Activated CD4-positive, alpha-beta memory T cell treated with anti-CD3 and anti-CD28 coated beads, Interleukin-2, amount 10 ng/mL, durations not matched to agents 7 days and 5 days (primary cell): ENCODE data around the gene HACD1. TPM values are rescaled to one million over a fixed set of nuclear protein-coding genes. Genes with fewer than 3 reads are reported as not detected.

Experiments
- CTCF ChIA-PET: fragments of 350-600 bp; sonication (Branson Sonifier 250); formaldehyde crosslinking; loops from one replicate; lab custom pipeline; 2021; ENCODE audit warnings: antibody characterized with exemption, inconsistent platforms; lab: Charles Lee
- POLR2A ChIA-PET: fragments of 350-600 bp; sonication (Branson Sonifier 250); formaldehyde crosslinking; loops from one replicate; lab custom pipeline; 2021; ENCODE audit warnings: antibody characterized with exemption; lab: Charles Lee
- DNase-seq: peaks from one replicate; pipeline ENCODE4 v3.0.0-alpha.2; 2020
- H3K27ac Mint-ChIP-seq: one replicate; pipeline ENCODE4 v1.8.0; 2021; ENCODE audit warnings: mild to moderate bottlenecking, mixed read lengths
- H3K27me3 Mint-ChIP-seq: one replicate; pipeline ENCODE4 v1.8.0; 2021; ENCODE audit warnings: mixed read lengths
- H3K36me3 Mint-ChIP-seq: one replicate; pipeline ENCODE4 v1.8.0; 2021; ENCODE audit warnings: low read depth, mixed read lengths
- H3K4me1 Mint-ChIP-seq: one replicate; pipeline ENCODE4 v1.8.0; 2021; ENCODE audit warnings: mixed read lengths
- H3K4me3 Mint-ChIP-seq: one replicate; pipeline ENCODE4 v1.8.0; 2021; ENCODE audit warnings: mild to moderate bottlenecking, mixed read lengths
- H3K9me3 Mint-ChIP-seq: one replicate; pipeline ENCODE4 v1.8.0; 2021; ENCODE audit warnings: mixed read lengths
- total RNA-seq, 2 experiments: library from RNA; stranded (reverse); gene quantifications; one replicate each; pipeline ENCODE4 v1.2.3, GENCODE V29; 2021

The HACD1 gene
- total RNA-seq = 1 to 10 TPM; 3.7 to 4.6 TPM

- H3K36me3 Mint-ChIP-seq = no peaks in the 10 kb centered on the region
- peaks cover 23% of the 10 kb centered on the region for H3K27me3 Mint-ChIP-seq
- ChIA-PET POLR2A (interaction anchor here (0.9 to 3.5 kb wide), 4 partner anchors 8 to 108 kb away, joined by 3 to 28 read pairs (median 6); partner anchors contain the start of gene STAM), CTCF (interaction anchor here (0.9 to 1.6 kb wide), 8 partner anchors 26 to 254 kb away, joined by 3 to 4 read pairs (median 3); partner anchors contain the start of gene STAM)
- DNase-seq = peak; percentile 64
- H3K4me1 Mint-ChIP-seq = peaks cover 9% of the 10 kb centered on the region
- H3K4me3 Mint-ChIP-seq = peak within 1 kb of the TSS; percentile 83
- no peaks in the 10 kb centered on the region for H3K9me3 Mint-ChIP-seq
- H3K27ac Mint-ChIP-seq = no peak within 1 kb of the TSS
Measured at GRCh38 chr10:17617031-17617911, at the start of gene HACD1. Gene HACD1 (minus strand): TSS chr10:17617374. CDS start chr10:17617339, 35 bp downstream.

- DNase-seq = no peak
- no peaks in the 10 kb centered on the region for H3K9me3 Mint-ChIP-seq
- H3K4me3 Mint-ChIP-seq = no peak overlapping the region
- peaks cover 58% of the 10 kb centered on the region for H3K4me1 Mint-ChIP-seq
- H3K27me3 Mint-ChIP-seq = no peaks in the 10 kb centered on the region
- ChIA-PET CTCF (no interaction called here), POLR2A (interaction anchor here (13.4 kb wide), 1 partner anchor 20 kb away, joined by 237 read pairs; the partner anchor contains the start of gene STAM)
- H3K36me3 Mint-ChIP-seq = peaks cover 57% of the 10 kb centered on the region
- H3K27ac Mint-ChIP-seq = no peak overlapping the region
Measured at GRCh38 chr10:17665747-17666146, 48.6 kb upstream of the HACD1 start.

- peaks cover 54% of the 10 kb centered on the region for H3K36me3 Mint-ChIP-seq
- H3K4me3 Mint-ChIP-seq = no peak overlapping the region
- no peak overlapping the region for H3K27ac Mint-ChIP-seq
- POLR2A ChIA-PET = interaction anchor here (1.5 to 3.1 kb wide), 3 partner anchors 10 to 18 kb away, joined by 6 to 37 read pairs (median 10); partner anchors contain the start of gene STAM
- H3K27me3 Mint-ChIP-seq = no peaks in the 10 kb centered on the region
- CTCF ChIA-PET = no interaction called here
- no peaks in the 10 kb centered on the region for H3K9me3 Mint-ChIP-seq
- DNase-seq = no peak
- H3K4me1 Mint-ChIP-seq = peaks cover 42% of the 10 kb centered on the region
Measured at GRCh38 chr10:17663450-17663849, 46.3 kb upstream of the HACD1 start.

- CTCF ChIA-PET = interaction anchor here (0.7 to 1.9 kb wide), 3 partner anchors 9 to 16 kb away, joined by 3 to 8 read pairs (median 3); no protein-coding TSS in a partner anchor
Measured at GRCh38 chr10:17662193-17663138, 45.3 kb upstream of the HACD1 start.

GRCh38 chr10:17661510-17661909 lies 44.3 kb upstream of the HACD1 start:
- no peak overlapping the region for H3K27ac Mint-ChIP-seq
- no peak overlapping the region for H3K4me3 Mint-ChIP-seq
- H3K27me3 Mint-ChIP-seq = no peaks in the 10 kb centered on the region
- H3K36me3 Mint-ChIP-seq = peaks cover 59% of the 10 kb centered on the region
- H3K4me1 Mint-ChIP-seq = peaks cover 45% of the 10 kb centered on the region
- no peak for DNase-seq
- ChIA-PET POLR2A (interaction anchor here (1.1 to 3.1 kb wide), 4 partner anchors 10 to 16 kb away, joined by 3 to 37 read pairs (median 6); partner anchors contain the start of gene STAM), CTCF (interaction anchor here (1.9 kb wide), 1 partner anchor 13 kb away, joined by 8 read pairs; no protein-coding TSS in a partner anchor)
- H3K9me3 Mint-ChIP-seq = peaks cover 3% of the 10 kb centered on the region

More at GRCh38 chr10:17662193-17663138, 45.3 kb upstream of the HACD1 start:
- peaks cover 56% of the 10 kb centered on the region for H3K36me3 Mint-ChIP-seq
- H3K27me3 Mint-ChIP-seq = no peaks in the 10 kb centered on the region
- H3K27ac Mint-ChIP-seq = no peak overlapping the region
- POLR2A ChIA-PET = interaction anchor here (1.1 to 3.1 kb wide), 6 partner anchors 9 to 17 kb away, joined by 3 to 37 read pairs (median 6); partner anchors contain the start of gene STAM
- peaks cover 2% of the 10 kb centered on the region for H3K9me3 Mint-ChIP-seq
- no peak for DNase-seq
- no peak overlapping the region for H3K4me3 Mint-ChIP-seq
- peaks cover 42% of the 10 kb centered on the region for H3K4me1 Mint-ChIP-seq

- POLR2A ChIA-PET = interaction anchor here (2.5 to 3.1 kb wide), 2 partner anchors 12 to 16 kb away, joined by 6 to 37 read pairs; partner anchors contain the start of gene STAM
- H3K36me3 Mint-ChIP-seq = peaks cover 62% of the 10 kb centered on the region
- H3K9me3 Mint-ChIP-seq = peaks cover 6% of the 10 kb centered on the region
- CTCF ChIA-PET = interaction anchor here (1.9 kb wide), 1 partner anchor 13 kb away, joined by 8 read pairs; no protein-coding TSS in a partner anchor
- H3K4me3 Mint-ChIP-seq = no peak overlapping the region
- no peaks in the 10 kb centered on the region for H3K27me3 Mint-ChIP-seq
- no peak overlapping the region for H3K27ac Mint-ChIP-seq
- no peak for DNase-seq
- peaks cover 47% of the 10 kb centered on the region for H3K4me1 Mint-ChIP-seq
Measured at GRCh38 chr10:17660921-17661320, 43.7 kb upstream of the HACD1 start.

GRCh38 chr10:17659365-17659764 lies 42.2 kb upstream of the HACD1 start:
- CTCF ChIA-PET = no interaction called here
- H3K4me1 Mint-ChIP-seq = peaks cover 60% of the 10 kb centered on the region
- POLR2A ChIA-PET = interaction anchor here (8.3 kb wide), 1 partner anchor 13 kb away, joined by 60 read pairs; the partner anchor contains the start of gene STAM

GRCh38 chr10:17657103-17657500 lies 39.9 kb upstream of the HACD1 start:
- ChIA-PET POLR2A (interaction anchor here (1.0 to 8.3 kb wide), 3 partner anchors 11 to 17 kb away, joined by 3 to 60 read pairs (median 4); partner anchors contain the start of gene STAM), CTCF (no interaction called here)
- peaks cover 61% of the 10 kb centered on the region for H3K4me1 Mint-ChIP-seq

More at GRCh38 chr10:17659365-17659764, 42.2 kb upstream of the HACD1 start:
- Mint-ChIP-seq H3K9me3 (peaks cover 11% of the 10 kb centered on the region), H3K4me3 (no peak overlapping the region), H3K36me3 (peaks cover 73% of the 10 kb centered on the region), H3K27me3 (no peaks in the 10 kb centered on the region), H3K27ac (no peak overlapping the region)
- no peak for DNase-seq

GRCh38 chr10:17655567-17656146 lies 38.5 kb upstream of the HACD1 start:
- POLR2A ChIA-PET = interaction anchor here (1.3 to 8.3 kb wide), 5 partner anchors 10 to 18 kb away, joined by 3 to 60 read pairs (median 3); partner anchors contain the start of gene STAM
- Mint-ChIP-seq H3K9me3 (peaks cover 22% of the 10 kb centered on the region), H3K27me3 (no peaks in the 10 kb centered on the region), H3K4me3 (peak overlapping the region; percentile 3), H3K27ac (peak overlapping the region; percentile 51), H3K36me3 (peaks cover 74% of the 10 kb centered on the region), H3K4me1 (peaks cover 64% of the 10 kb centered on the region)
- CTCF ChIA-PET = interaction anchor here (1.0 to 2.5 kb wide), 2 partner anchors 11 to 16 kb away, joined by 3 to 11 read pairs; partner anchors contain the start of gene STAM
- no peak for DNase-seq

More at GRCh38 chr10:17657103-17657500, 39.9 kb upstream of the HACD1 start:
- no peak for DNase-seq
- H3K27ac Mint-ChIP-seq = no peak overlapping the region
- no peak overlapping the region for H3K4me3 Mint-ChIP-seq
- no peaks in the 10 kb centered on the region for H3K27me3 Mint-ChIP-seq
- peaks cover 19% of the 10 kb centered on the region for H3K9me3 Mint-ChIP-seq
- H3K36me3 Mint-ChIP-seq = peaks cover 75% of the 10 kb centered on the region

GRCh38 chr10:17655009-17655408 lies 37.8 kb upstream of the HACD1 start:
- POLR2A ChIA-PET = interaction anchor here (1.3 to 8.3 kb wide), 4 partner anchors 9 to 19 kb away, joined by 3 to 60 read pairs (median 4); partner anchors contain the start of gene STAM
- H3K9me3 Mint-ChIP-seq = peaks cover 24% of the 10 kb centered on the region
- no peak overlapping the region for H3K4me3 Mint-ChIP-seq
- H3K27me3 Mint-ChIP-seq = no peaks in the 10 kb centered on the region
- H3K27ac Mint-ChIP-seq = peak overlapping the region; percentile 16
- peaks cover 70% of the 10 kb centered on the region for H3K4me1 Mint-ChIP-seq
- H3K36me3 Mint-ChIP-seq = peaks cover 80% of the 10 kb centered on the region
- no peak for DNase-seq
- CTCF ChIA-PET = interaction anchor here (1.0 to 2.5 kb wide), 2 partner anchors 11 to 16 kb away, joined by 3 to 11 read pairs; partner anchors contain the start of gene STAM

- H3K36me3 Mint-ChIP-seq = peaks cover 87% of the 10 kb centered on the region
- no peak overlapping the region for H3K27ac Mint-ChIP-seq
- DNase-seq = no peak
- H3K4me1 Mint-ChIP-seq = peaks cover 82% of the 10 kb centered on the region
- CTCF ChIA-PET = no interaction called here
- POLR2A ChIA-PET = interaction anchor here (2.4 to 8.3 kb wide), 2 partner anchors 6 to 10 kb away, joined by 10 to 60 read pairs; partner anchors contain the start of gene STAM
- no peaks in the 10 kb centered on the region for H3K27me3 Mint-ChIP-seq
- H3K9me3 Mint-ChIP-seq = peaks cover 27% of the 10 kb centered on the region
- H3K4me3 Mint-ChIP-seq = no peak overlapping the region
Measured at GRCh38 chr10:17652585-17652984, 35.4 kb upstream of the HACD1 start.
